Activated CD8-positive, alpha-beta T cell treated with anti-CD3 and anti-CD28 coated beads for 36 hours (primary cell): ENCODE data around the gene FMNL1. TPM values are rescaled to one million over a fixed set of nuclear protein-coding genes. Genes with fewer than 3 reads are reported as not detected.
A peak's percentile ranks its signal among the peaks of the same experiment; 100 is the strongest.

ENCODE experiments used
- ATAC-seq: fragments of 200-7000 bp; cut with Tn5 transposase; one replicate; pipeline ENCODE4 v1.10.0; 2021; ENCODE audit warnings: mild to moderate bottlenecking, moderate library complexity
- CTCF ChIA-PET: fragments of 350-600 bp; sonication (Branson Sonifier 250); formaldehyde crosslinking; loops from one replicate; lab custom pipeline; 2021; ENCODE audit warnings: antibody characterized with exemption; lab: Charles Lee
- POLR2A ChIA-PET: fragments of 350-600 bp; sonication (Branson Sonifier 250); formaldehyde crosslinking; loops from one replicate; lab custom pipeline; 2021; ENCODE audit warnings: antibody characterized with exemption; lab: Charles Lee
- DNase-seq: peaks from one replicate; pipeline ENCODE4 v3.0.0-alpha.2; 2020
- H3K27ac Mint-ChIP-seq: one replicate; pipeline ENCODE4 v1.8.0; 2021; ENCODE audit warnings: mild to moderate bottlenecking, mixed read lengths
- H3K27me3 Mint-ChIP-seq: one replicate; pipeline ENCODE4 v1.8.0; 2021; ENCODE audit warnings: mixed read lengths
- H3K36me3 Mint-ChIP-seq: one replicate; pipeline ENCODE4 v1.8.0; 2021; ENCODE audit warnings: low read depth, mixed read lengths
- H3K4me1 Mint-ChIP-seq: one replicate; pipeline ENCODE4 v1.8.0; 2021; ENCODE audit warnings: low read depth, mixed read lengths
- H3K4me3 Mint-ChIP-seq: one replicate; pipeline ENCODE4 v1.8.0; 2021; ENCODE audit warnings: mild to moderate bottlenecking, moderate library complexity, mixed read lengths
- H3K9me3 Mint-ChIP-seq: one replicate; pipeline ENCODE4 v1.8.0; 2021; ENCODE audit warnings: mixed read lengths
- intact Hi-C: fragments of 100-400 bp; cut with micrococcal nuclease; formaldehyde crosslinking; loops from one replicate; pipeline ENCODE4 v1.10.0; 2022
- total RNA-seq, 2 experiments: library from RNA; stranded (reverse); gene quantifications; one replicate each; pipeline ENCODE4 v1.2.3, GENCODE V29; 2021
- TF ChIP-seq, protein P1 (sequence below): fragments of 200-600 bp; IDR thresholded peaks from one replicate; pipeline ENCODE4 v1.8.0; 2022; ENCODE audit warnings: antibody characterized with exemption, mild to moderate bottlenecking

Gene FMNL1
- total RNA-seq, 2 experiments from 2014 or later: 285 to 298 TPM

GRCh38 chr17:45233423-45233924 lies 11.8 kb downstream of the FMNL1 start:
- no peak for ATAC-seq
- Mint-ChIP-seq H3K27me3 (no peaks in the 10 kb centered on the region), H3K27ac (peak overlapping the region; percentile 99), H3K36me3 (peaks cover 75% of the 10 kb centered on the region), H3K9me3 (no peaks in the 10 kb centered on the region), H3K4me3 (peak overlapping the region; percentile 44), H3K4me1 (peaks cover 72% of the 10 kb centered on the region)
- TF ChIP-seq, protein P1, sequence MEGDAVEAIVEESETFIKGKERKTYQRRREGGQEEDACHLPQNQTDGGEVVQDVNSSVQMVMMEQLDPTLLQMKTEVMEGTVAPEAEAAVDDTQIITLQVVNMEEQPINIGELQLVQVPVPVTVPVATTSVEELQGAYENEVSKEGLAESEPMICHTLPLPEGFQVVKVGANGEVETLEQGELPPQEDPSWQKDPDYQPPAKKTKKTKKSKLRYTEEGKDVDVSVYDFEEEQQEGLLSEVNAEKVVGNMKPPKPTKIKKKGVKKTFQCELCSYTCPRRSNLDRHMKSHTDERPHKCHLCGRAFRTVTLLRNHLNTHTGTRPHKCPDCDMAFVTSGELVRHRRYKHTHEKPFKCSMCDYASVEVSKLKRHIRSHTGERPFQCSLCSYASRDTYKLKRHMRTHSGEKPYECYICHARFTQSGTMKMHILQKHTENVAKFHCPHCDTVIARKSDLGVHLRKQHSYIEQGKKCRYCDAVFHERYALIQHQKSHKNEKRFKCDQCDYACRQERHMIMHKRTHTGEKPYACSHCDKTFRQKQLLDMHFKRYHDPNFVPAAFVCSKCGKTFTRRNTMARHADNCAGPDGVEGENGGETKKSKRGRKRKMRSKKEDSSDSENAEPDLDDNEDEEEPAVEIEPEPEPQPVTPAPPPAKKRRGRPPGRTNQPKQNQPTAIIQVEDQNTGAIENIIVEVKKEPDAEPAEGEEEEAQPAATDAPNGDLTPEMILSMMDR: no peak
- no peak for DNase-seq
- ChIA-PET CTCF (interaction anchor here (0.8 to 14.5 kb wide), 3 partner anchors 12 to 152 kb away, joined by 4 to 406 read pairs (median 17); partner anchors contain the start of genes ACBD4 and FMNL1), POLR2A (interaction anchor here (21.2 to 23.2 kb wide), 2 partner anchors 5 to 10 kb away, joined by 399 read pairs; partner anchors contain the start of gene FMNL1)
- intact Hi-C loops: no loop called here

GRCh38 chr17:45234641-45235415 lies 13.1 kb downstream of the FMNL1 start:
- ATAC-seq: peak; percentile 66
- Mint-ChIP-seq H3K27me3 (no peaks in the 10 kb centered on the region), H3K4me3 (peak overlapping the region; percentile 41), H3K36me3 (peaks cover 84% of the 10 kb centered on the region), H3K27ac (peak overlapping the region; percentile 99), H3K9me3 (no peaks in the 10 kb centered on the region), H3K4me1 (peaks cover 62% of the 10 kb centered on the region)
- TF ChIP-seq, protein P1: peak; percentile 50
- POLR2A ChIA-PET: interaction anchor here (23.2 kb wide), 1 partner anchor 11 kb away, joined by 399 read pairs; the partner anchor contains the start of gene FMNL1
- CTCF ChIA-PET: interaction anchor here (0.6 to 14.5 kb wide), 33 partner anchors 9 to 180 kb away, joined by 3 to 406 read pairs (median 4); partner anchors contain the start of genes ACBD4, FMNL1 and HEXIM1
- intact Hi-C loops: loop anchor here (1.0 kb wide), 1 partner anchor 16 kb away; no protein-coding TSS in a partner anchor
- DNase-seq: peak; percentile 64

DNA sequence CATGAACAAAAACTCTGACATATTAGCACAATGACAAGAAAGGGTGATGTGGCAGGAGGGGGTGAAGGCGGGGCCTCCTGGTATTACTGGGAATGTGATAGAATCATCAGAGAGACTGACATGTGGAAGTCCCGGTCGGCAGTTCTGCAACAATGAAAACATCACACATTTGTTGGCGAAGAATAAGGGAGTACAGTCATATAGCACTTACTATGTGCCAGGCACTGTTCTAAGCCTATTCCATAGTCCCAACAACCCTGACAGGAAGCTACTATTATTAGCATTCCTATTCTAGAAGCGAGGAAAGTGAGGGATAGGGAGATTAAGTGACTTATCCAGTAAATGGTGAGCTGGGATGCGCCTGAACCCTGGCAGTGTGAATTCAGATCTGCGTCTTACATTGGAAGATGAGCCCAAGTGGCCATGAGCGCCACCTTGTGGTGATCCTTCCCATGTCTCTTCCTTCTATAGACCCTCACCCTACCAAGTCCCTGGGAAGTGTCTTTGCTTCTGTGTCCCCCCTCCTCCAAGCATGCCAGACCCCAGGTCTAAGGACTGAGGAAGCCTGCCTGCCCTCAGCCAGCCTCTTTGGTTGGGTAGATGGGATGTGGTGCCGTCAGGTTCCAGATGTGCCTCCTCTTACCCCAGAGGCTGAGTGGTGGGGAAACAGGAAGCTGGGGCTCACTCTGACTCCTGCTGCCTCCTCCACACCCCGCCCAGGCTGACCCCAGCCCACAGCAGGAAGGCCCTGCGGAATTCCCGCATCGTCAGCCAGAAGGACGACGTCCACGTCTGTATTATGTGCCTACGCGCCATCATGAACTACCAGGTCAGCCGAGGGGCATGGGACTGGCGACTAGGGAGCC lies 14.0 kb downstream of the FMNL1 start:
- intact Hi-C loops: loop anchor here (1.0 kb wide), 1 partner anchor 16 kb away; no protein-coding TSS in a partner anchor
- H3K27ac Mint-ChIP-seq: peak overlapping the region; percentile 99
- H3K27me3 Mint-ChIP-seq: no peaks in the 10 kb centered on the region
- TF ChIP-seq, protein P1: peak; percentile 76
- ChIA-PET POLR2A (interaction anchor here (23.2 kb wide), 1 partner anchor 12 kb away, joined by 399 read pairs; the partner anchor contains the start of gene FMNL1), CTCF (interaction anchor here (0.6 to 14.5 kb wide), 36 partner anchors 8 to 179 kb away, joined by 3 to 406 read pairs (median 5); partner anchors contain the start of genes ACBD4, FMNL1 and HEXIM1)
- H3K4me3 Mint-ChIP-seq: no peak overlapping the region
- H3K4me1 Mint-ChIP-seq: peaks cover 55% of the 10 kb centered on the region
- DNase-seq (peak; percentile 92), ATAC-seq (peak; percentile 63)
- H3K9me3 Mint-ChIP-seq: no peaks in the 10 kb centered on the region
- H3K36me3 Mint-ChIP-seq: peaks cover 84% of the 10 kb centered on the region

- ATAC-seq: no peak
- Mint-ChIP-seq H3K27me3 (no peaks in the 10 kb centered on the region), H3K4me1 (peaks cover 54% of the 10 kb centered on the region), H3K27ac (peak overlapping the region; percentile 81), H3K9me3 (no peaks in the 10 kb centered on the region), H3K36me3 (peaks cover 87% of the 10 kb centered on the region), H3K4me3 (no peak overlapping the region)
- intact Hi-C loops: no loop called here
- CTCF ChIA-PET: interaction anchor here (0.8 to 14.5 kb wide), 18 partner anchors 11 to 159 kb away, joined by 3 to 406 read pairs (median 8); partner anchors contain the start of genes ACBD4, FMNL1 and HEXIM1
- no peak for DNase-seq
- POLR2A ChIA-PET: interaction anchor here (23.2 kb wide), 1 partner anchor 13 kb away, joined by 399 read pairs; the partner anchor contains the start of gene FMNL1
- TF ChIP-seq, protein P1: no peak
Observed at GRCh38 chr17:45236282-45236606, 14.6 kb downstream of the FMNL1 start.
